K562 (cell line): ENCODE data around the gene WNT2. TPM values are rescaled to one million over a fixed set of nuclear protein-coding genes. Genes with fewer than 3 reads are reported as not detected.

Source experiments
- ATAC-seq: fragments of 200-7000 bp; cut with Tn5 transposase; 3 replicates; pipeline ENCODE4 v1.9.1; 2020; ENCODE audit warnings: moderate library complexity
- Bru-seq: library from RNA; stranded (reverse); fragments of 400-500 nt; gene quantifications from one replicate; lab custom pipeline; 2021; lab: Mats Ljungman, UMichigan
- BruChase-seq, 2 experiments: library from RNA; stranded (reverse); fragments of 400-500 nt; gene quantifications; one replicate each; lab custom pipeline; 2021; lab: Mats Ljungman, UMichigan
- BruUV-seq: library from RNA; stranded (reverse); fragments of 400-500 nt; replicated peaks from 2 replicates; lab custom pipeline; 2021; lab: Mats Ljungman, UMichigan
- CTCF ChIA-PET: fragments of 300-600 bp; formaldehyde crosslinking; extraction: SDS; loops from one replicate; lab custom pipeline; 2021; ENCODE audit warnings: low intra/inter-chr PET ratio; lab: Yijun Ruan, JAX
- POLR2A ChIA-PET: fragments of 300-600, 350-650 bp; sonication (Branson Sonifier 250); formaldehyde crosslinking; extraction: SDS; loops from one replicate; lab custom pipeline; 2021; ENCODE audit warnings: antibody characterized with exemption, inconsistent platforms; lab: Yijun Ruan, JAX
- DNase-seq, 4 experiments: peaks; one replicate each; pipeline versions ENCODE4 v3.0.0 to v3.0.0-alpha.2; 2011 to 2018; ENCODE audit warnings: low spot score in 3 of 4, mixed read lengths in 3 of 4; ENCODE audit errors: extremely low read depth in 1 of 4
- FAIRE-seq: peaks from 2 replicates; lab custom pipeline; 2011; peaks lifted over from hg19 to GRCh38; lab: Jason Lieb, UNC
- H2AFZ ChIP-seq: 2 replicates; pipeline ENCODE4 v1.6.0; 2011; ENCODE audit warnings: low read depth, low read length, control low read depth, inconsistent platforms
- H3K27ac ChIP-seq: fragments of 200-600 bp; 3 replicates; pipeline ENCODE4 v1.8.0; 2011; ENCODE audit warnings: low read depth, mild to moderate bottlenecking, control low read depth, inconsistent platforms, low read length, moderate library complexity, mixed read lengths; ENCODE audit errors: extremely low read depth
- H3K27me3 ChIP-seq, 2 experiments: fragments of 300-600 bp in 1 of 2; 2 replicates in 1 of 2; 3 replicates in 1 of 2; pipeline versions ENCODE4 v1.6.0 to v1.8.0; 2011; ENCODE audit warnings: inconsistent platforms in 2 of 2, low read length in 2 of 2, mild to moderate bottlenecking in 1 of 2, mixed read lengths in 1 of 2, moderate library complexity in 1 of 2; ENCODE audit not compliant: control insufficient read depth in 2 of 2, insufficient read depth in 2 of 2
- H3K36me3 ChIP-seq: fragments of 300-600 bp; 3 replicates; pipeline ENCODE4 v1.8.0; 2011; ENCODE audit warnings: mild to moderate bottlenecking, low read length, inconsistent platforms; ENCODE audit not compliant: control insufficient read depth, insufficient read depth
- H3K4me1 ChIP-seq, 2 experiments: fragments of 200-600 bp in 1 of 2; replicated peaks in 1 of 2; 2 replicates in 1 of 2; 3 replicates in 1 of 2; pipeline versions ENCODE4 v1.5.1 to v1.8.0; 2011; ENCODE audit warnings: inconsistent platforms in 2 of 2, low read length in 2 of 2, mild to moderate bottlenecking in 1 of 2, mixed read lengths in 1 of 2, moderate library complexity in 1 of 2; ENCODE audit not compliant: control insufficient read depth in 2 of 2, insufficient read depth in 2 of 2
- H3K4me2 ChIP-seq: 2 replicates; pipeline ENCODE4 v1.6.1; 2011; ENCODE audit warnings: low read length, control low read depth, inconsistent platforms, mixed read lengths; ENCODE audit not compliant: insufficient read depth
- H3K4me3 ChIP-seq: fragments of 200-600 bp; sonication (generic), shearing (Covaris generic); 2 replicates; pipeline ENCODE4 v1.5.1; 2016; ENCODE audit warnings: control low read depth, inconsistent platforms
- H3K79me2 ChIP-seq: fragments of 200-600 bp; 3 replicates; pipeline ENCODE4 v1.8.0; 2011; ENCODE audit warnings: low read length, inconsistent platforms; ENCODE audit not compliant: control insufficient read depth, insufficient read depth
- H3K9ac ChIP-seq, 2 experiments: 2 replicates each; pipeline versions ENCODE4 v1.6.0 to v1.6.1; 2011; ENCODE audit warnings: low read depth in 2 of 2, low read length in 2 of 2, control low read depth in 1 of 2, inconsistent platforms in 1 of 2, mild to moderate bottlenecking in 1 of 2, mixed read lengths in 1 of 2; ENCODE audit not compliant: insufficient read depth in 1 of 2
- H3K9me1 ChIP-seq: one replicate; pipeline ENCODE4 v1.6.0; 2011; ENCODE audit warnings: inconsistent platforms, mild to moderate bottlenecking, low read length, moderate library complexity; ENCODE audit not compliant: control insufficient read depth, insufficient read depth
- H3K9me3 ChIP-seq: replicated peaks from 2 replicates; pipeline ENCODE4 v1.5.1; 2011; ENCODE audit warnings: low read depth, low read length, inconsistent platforms; ENCODE audit not compliant: control insufficient read depth, insufficient read depth
- H4K20me1 ChIP-seq: replicated peaks from 2 replicates; pipeline ENCODE4 v1.6.1; 2011; ENCODE audit warnings: low read length, inconsistent platforms, mixed read lengths; ENCODE audit not compliant: control insufficient read depth, insufficient read depth
- DACH1 ChIP-seq: fragments of 450-650 bp; IDR thresholded peaks from 2 replicates; pipeline ENCODE4 v1.6.1; 2018; ENCODE audit not compliant: partially characterized antibody
- KAT2B ChIP-seq: IDR thresholded peaks from one replicate; pipeline ENCODE4 v1.6.1; 2012; ENCODE audit warnings: low read depth, mild to moderate bottlenecking, control low read depth, inconsistent platforms, low read length, moderate library complexity
- PCBP1 ChIP-seq: fragments of 200-400 bp; formaldehyde crosslinking; IDR thresholded peaks from 2 replicates; pipeline ENCODE4 v1.6.1; 2018; ENCODE audit warnings: mild to moderate bottlenecking, low read depth, low read length; ENCODE audit not compliant: poor library complexity, severe bottlenecking
- SIN3A ChIP-seq, 2 experiments: fragments of 150-350 bp in 1 of 2; IDR thresholded peaks; 2 replicates each; pipeline ENCODE4 v1.6.1; 2011 to 2016; ENCODE audit warnings: borderline replicate concordance in 2 of 2, low read depth in 2 of 2, low read length in 2 of 2, mild to moderate bottlenecking in 2 of 2, moderate library complexity in 2 of 2; ENCODE audit not compliant: control insufficient read depth in 1 of 2
- SMAD3 ChIP-seq: fragments of 450-650 bp; formaldehyde crosslinking; conservative IDR thresholded peaks from 2 replicates; pipeline ENCODE4 v1.4.0; 2020; ENCODE audit warnings: mild to moderate bottlenecking
- STAT5A ChIP-seq: IDR thresholded peaks from 2 replicates; pipeline ENCODE4 v1.6.1; 2012; ENCODE audit warnings: low read length, inconsistent platforms, borderline replicate concordance
- WGBS: fragments of 100-300 bp; shearing (Covaris generic); methylation state at CpG from one replicate; pipeline ENCODE4 v1.1.6; 2016; ENCODE audit warnings: low coverage, mixed read lengths; ENCODE audit not compliant: insufficient coverage; ENCODE audit errors: missing lambda C conversion rate; 5-methylcytosine and 5-hydroxymethylcytosine counted together
- in situ Hi-C: fragments of 300-500 bp; cut with MboI; formaldehyde crosslinking; loops from 4 replicates; pipeline ENCODE4 v1.15.0; 2018; ENCODE audit warnings: inconsistent platforms, mixed read lengths
- intact Hi-C: fragments of 100-400 bp; cut with micrococcal nuclease; formaldehyde crosslinking; loops from 2 replicates; pipeline ENCODE4 v1.14.2; 2022
- long read RNA-seq, 3 experiments: library from polyadenylated mRNA in 2 of 3; library from RNA in 1 of 3; unstranded in 2 of 3; stranded (forward) in 1 of 3; transcript quantifications; one replicate each; pipeline ENCODE4 v2.0.0, GENCODE V29; 2019 to 2022
- polyA minus RNA-seq, 3 experiments: library from RNA; depleted of rRNA, polyadenylated mRNA; stranded (reverse); fragments of >200 nt; gene quantifications; 2 replicates each; pipeline ENCODE4 v1.2.3, GENCODE V29; 2011
- polyA plus RNA-seq, 8 experiments: library from polyadenylated mRNA; depleted of rRNA in 4 of 8; stranded (reverse) in 5 of 8; unstranded in 3 of 8; fragments of >200 nt; fragmentation: Nextera tagmentation in 2 of 8; fragmentation: Illumina TruSeq in 1 of 8; extraction: Ambion mirVana in 2 of 8; extraction: Trizol in 1 of 8; gene quantifications; 2 replicates each; pipeline versions ENCODE4 v1.2.1 to v1.2.3, GENCODE V29; 2011 to 2014; ENCODE audit warnings: inconsistent platforms in 1 of 8, missing spikeins in 1 of 8
- total RNA-seq, 7 experiments: library from RNA; depleted of rRNA in 6 of 7; stranded (reverse); fragments of >200 nt in 6 of 7; fragmentation: Illumina TruSeq in 2 of 7; extraction: Trizol in 2 of 7; gene quantifications; 2 replicates each; pipeline versions ENCODE4 v1.2.1 to v1.2.3, GENCODE V29; 2011 to 2021; ENCODE audit warnings: low replicate concordance in 1 of 7

The WNT2 gene
- total RNA-seq (2011; cell fraction: chromatin; rRNA removed; ENCODE audit: low replicate concordance): not detected in 2 replicates
- not detected in 2 replicates for total RNA-seq (2011; cell fraction: nucleolus; rRNA removed)
- not detected in 2 replicates for total RNA-seq (2011; cell fraction: nucleoplasm; rRNA removed)
- not detected in 2 replicates for total RNA-seq (2014; rRNA removed)
- not detected in 2 replicates for total RNA-seq (2014; rRNA removed; fragmentation: Illumina TruSeq; extraction: Trizol)
- not detected in 2 replicates for total RNA-seq (2015; rRNA removed; fragmentation: Illumina TruSeq; extraction: Trizol)
- not detected in 2 replicates for total RNA-seq (2021)
- not detected in 2 replicates for polyA plus RNA-seq (2011; rRNA removed)
- polyA plus RNA-seq (2011; cell fraction: cytosol; rRNA removed): not detected in 2 replicates
- not detected in 2 replicates for polyA plus RNA-seq (2011; cell fraction: nucleus; rRNA removed)
- polyA plus RNA-seq (2012): not detected in 2 replicates
- polyA plus RNA-seq (2014; fragmentation: Illumina TruSeq; extraction: Trizol): not detected in 2 replicates
- polyA plus RNA-seq (2014; fragmentation: Nextera tagmentation; extraction: Ambion mirVana): under 1 TPM in 1 of 2 experiments, not detected in 1; 0.04 TPM
- polyA plus RNA-seq (2014; rRNA removed): not detected in 2 replicates
- not detected in 2 replicates for polyA minus RNA-seq (2011; rRNA and poly(A)+ RNA removed)
- not detected in 2 replicates for polyA minus RNA-seq (2011; cell fraction: cytosol; rRNA and poly(A)+ RNA removed)
- not detected in 2 replicates for polyA minus RNA-seq (2011; cell fraction: nucleus; rRNA and poly(A)+ RNA removed)
- Bru-seq, nascent RNA: not detected
- BruChase-seq, experiment 1, labeled RNA remaining after a 2-hour chase: not detected
- not detected for BruChase-seq, experiment 2, labeled RNA remaining after a 6-hour chase
- long read RNA-seq, experiment 1: 0 reads
- long read RNA-seq, experiment 2: 0 reads
- long read RNA-seq, experiment 3: 0 reads

DNA sequence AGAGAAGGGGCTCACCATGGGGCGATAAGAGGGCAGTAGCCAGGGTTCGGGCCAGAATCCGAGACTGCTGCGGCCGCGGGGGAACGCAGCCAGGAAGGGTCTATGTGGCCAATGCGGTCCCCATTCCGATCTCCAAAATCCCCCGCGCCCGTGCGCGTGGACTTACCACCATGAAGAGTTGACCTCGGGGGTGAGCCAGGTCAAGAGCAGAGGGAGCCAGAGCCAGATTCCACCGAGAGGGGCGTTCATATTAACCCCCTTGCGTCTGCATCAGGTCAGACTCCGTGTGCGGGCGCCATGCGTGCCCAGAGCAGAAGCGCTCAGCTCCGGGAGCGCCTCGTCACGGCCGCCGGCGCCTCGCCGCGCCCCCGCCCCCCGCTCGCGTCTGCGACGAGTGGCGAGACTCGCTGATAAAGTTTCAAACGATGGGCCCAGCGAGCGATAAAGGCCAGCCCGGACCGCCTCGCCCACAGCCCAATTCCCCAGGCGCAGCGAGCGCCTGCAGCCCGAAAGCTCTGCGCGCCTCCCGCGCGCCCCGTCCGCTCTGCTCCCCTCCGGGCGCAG lies at the start of gene WNT2:
Gene WNT2, minus strand, starts transcription at position 318 of the 564 bp plus-strand sequence. Its CDS starts 69 bp downstream, at position 249.
- ChIA-PET POLR2A (no interaction called here), CTCF (no interaction called here)
- Histone ChIP-seq H2AFZ (no peak within 1 kb of the TSS), H3K27ac (no peak within 1 kb of the TSS), H3K9me3 (no peaks in the 10 kb centered on the region), H3K9me1 (no peaks in the 10 kb centered on the region), H3K36me3 (no peaks in the 10 kb centered on the region), H4K20me1 (0 out of 2 replicates have a peak, but pooled peaks cover 4% of the 10 kb centered on the region), H3K27me3 (peaks cover 43 to 44% of the 10 kb centered on the region in 2 experiments; a peak in 4 of 5 replicates), H3K9ac (no peak within 1 kb of the TSS), H3K79me2 (no peaks in the 10 kb centered on the region), H3K4me1 (peaks cover 0 to 16% of the 10 kb centered on the region in 2 experiments; a peak in 2 of 5 replicates), H3K4me2 (no peak within 1 kb of the TSS), H3K4me3 (no peak within 1 kb of the TSS)
- in situ Hi-C loops: no loop called here
- ATAC-seq (no peak), DNase-seq (no peak), FAIRE-seq (no peak)
- 36% methylated on average over 60 of the region's 60 CpGs for WGBS
- no TSS peak for BruUV-seq
- TF ChIP-seq DACH1 (no peak), STAT5A (no peak), KAT2B (no peak), SIN3A (IDR thresholded peaks at IDR 0.05; ENCODE audit: borderline replicate concordance in 2 of 2, control insufficient read depth in 1 of 2, low read depth in 2 of 2, low read length in 2 of 2) (no peak), SMAD3 (CRISPR knock-in tag) (no peak), PCBP1 (peak; percentile 33)
- intact Hi-C loops: no loop called here
